MM.1S (cell line): Measurements from ENCODE around the gene SSBP2.

Source experiments
- CTCF ChIP-seq: fragments of 300-600 bp; sonication (generic); IDR thresholded peaks from 2 replicates; pipeline ENCODE4 v1.5.1; 2016; ENCODE audit warnings: antibody characterized with exemption, low read length, mixed read lengths
- EZH2 ChIP-seq: fragments of 300-600 bp; sonication (generic); optimal IDR thresholded peaks from 2 replicates; pipeline ENCODE3; 2017; ENCODE audit warnings: low read depth, mild to moderate bottlenecking, antibody characterized with exemption, low read length, mixed read lengths
- EZH2phosphoT487 ChIP-seq: fragments of 300-600 bp; sonication (generic); IDR thresholded peaks from 2 replicates; pipeline ENCODE4 v1.6.1; 2018; ENCODE audit warnings: antibody characterized with exemption, low read length

DNA sequence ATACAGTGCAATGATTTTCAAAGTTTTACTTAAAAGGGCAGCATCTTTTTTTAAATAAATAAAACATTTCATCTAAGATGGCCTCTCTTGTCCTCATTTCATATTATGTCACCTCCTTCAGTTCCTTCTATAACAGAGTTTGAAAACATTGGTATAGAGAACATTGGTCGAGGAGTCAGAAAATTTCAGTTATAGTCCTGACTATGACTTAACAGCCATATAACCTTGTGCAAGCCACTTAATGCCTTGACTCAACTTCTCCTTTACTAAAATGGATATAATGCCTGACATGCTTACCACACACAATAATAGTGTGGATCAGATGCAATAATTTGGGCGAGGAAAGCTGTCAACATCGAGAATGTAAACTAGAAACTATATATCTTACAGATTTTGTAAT lies 22.6 kb downstream of the SSBP2 start:
- TF ChIP-seq CTCF (no peak), EZH2phosphoT487 (no peak), EZH2 (no peak)
